Choroid plexus epithelial cell (primary cell): ENCODE results near the gene MIGA2.
A peak's percentile ranks its signal among the peaks of the same experiment; 100 is the strongest.

Experiments used
- DNase-seq: peaks from one replicate; pipeline ENCODE4 v3.0.0-alpha.2; 2010; ENCODE audit warnings: low read depth
- H3K4me3 ChIP-seq: 2 replicates; pipeline ENCODE4 v1.5.1; 2011; ENCODE audit warnings: low read depth, mild to moderate bottlenecking, control low read depth, low read length, moderate library complexity
- CTCF ChIP-seq: conservative IDR thresholded peaks from 2 replicates; pipeline ENCODE4 v1.5.1; 2011; ENCODE audit warnings: low read depth, mild to moderate bottlenecking, control low read depth, inconsistent platforms, low read length, moderate library complexity

Gene MIGA2

GRCh38 chr9:129080298-129080600 lies 43.8 kb downstream of the MIGA2 start:
- TF ChIP-seq CTCF = no peak
- peak overlapping the region; percentile 74 for H3K4me3 ChIP-seq
- DNase-seq = no peak

- peak; percentile 100 for DNase-seq
- H3K4me3 ChIP-seq = peak within 1 kb of the TSS; percentile 74
- TF ChIP-seq CTCF = no peak
Observed at GRCh38 chr9:129080601-129081387, 44.4 kb downstream of the MIGA2 start, which contains the start of gene DOLPP1. TSS of gene DOLPP1 (plus strand) at chr9:129081111. CDS start at chr9:129081132, 21 bp downstream.

- peak overlapping the region; percentile 73 for H3K4me3 ChIP-seq
- DNase-seq = no peak
- TF ChIP-seq CTCF = no peak
Observed at GRCh38 chr9:129081388-129081904, 45.0 kb downstream of the MIGA2 start.

- H3K4me3 ChIP-seq = no peak overlapping the region
- DNase-seq = no peak
- no peak for TF ChIP-seq CTCF
Observed at GRCh38 chr9:129084087-129084486, 47.7 kb downstream of the MIGA2 start.

GRCh38 chr9:129089246-129089645 lies 52.8 kb downstream of the MIGA2 start:
- DNase-seq = no peak
- TF ChIP-seq CTCF = no peak
- H3K4me3 ChIP-seq = no peak overlapping the region

GRCh38 chr9:129093602-129094386 lies 57.4 kb downstream of the MIGA2 start:
- no peak overlapping the region for H3K4me3 ChIP-seq
- TF ChIP-seq CTCF = no peak
- no peak for DNase-seq
